AG04449 (cell line): ENCODE data around the gene IL17REL.
"Not testable (repeated sequence)": the region's sequence is repeated elsewhere in the genome, so short reads cannot be mapped to it uniquely, and the experiment has no call there.

Experiments used
- CTCF ChIA-PET: fragments of 350-600 bp; formaldehyde crosslinking; extraction: SDS; loops from one replicate; lab custom pipeline; 2021; ENCODE audit warnings: antibody characterized with exemption; lab: Yijun Ruan, JAX
- POLR2A ChIA-PET: fragments of 400-600, 350-600 bp; formaldehyde crosslinking; extraction: SDS; loops from one replicate; lab custom pipeline; 2020; ENCODE audit warnings: antibody characterized with exemption, inconsistent platforms; lab: Yijun Ruan, JAX
- DNase-seq: peaks from one replicate; pipeline ENCODE4 v3.0.0-alpha.2; 2010; ENCODE audit warnings: low read depth, low spot score
- H3K4me3 ChIP-seq: 2 replicates; pipeline ENCODE4 v1.5.1; 2011; ENCODE audit warnings: low read depth, mild to moderate bottlenecking, control low read depth, low read length
- CTCF ChIP-seq: IDR thresholded peaks from one replicate; pipeline ENCODE4 v1.5.1; 2011; ENCODE audit warnings: mild to moderate bottlenecking, moderate library complexity, low read length, control low read depth, inconsistent platforms; ENCODE audit not compliant: insufficient read depth; ENCODE audit errors: missing control alignments

IL17REL gene

GRCh38 chr22:49983148-49984042 lies 29.2 kb downstream of the IL17REL start:
- ChIA-PET CTCF (interaction anchor here (0.7 to 4.8 kb wide), 5 partner anchors 10 to 53 kb away, joined by 3 to 35 read pairs (median 4); no protein-coding TSS in a partner anchor), POLR2A (no interaction called here)
- no peak for DNase-seq
- H3K4me3 ChIP-seq = no peak overlapping the region
- peak; percentile 46 for TF ChIP-seq CTCF

GRCh38 chr22:49981799-49982198 lies 30.8 kb downstream of the IL17REL start:
- CTCF ChIA-PET = interaction anchor here (1.4 to 4.8 kb wide), 3 partner anchors 12 to 52 kb away, joined by 3 to 35 read pairs (median 11); no protein-coding TSS in a partner anchor
- POLR2A ChIA-PET = interaction anchor here (1.2 kb wide), 1 partner anchor 11 kb away, joined by 3 read pairs; no protein-coding TSS in a partner anchor
- DNase-seq, H3K4me3 ChIP-seq: not testable (repeated sequence)

- no peak for DNase-seq
- ChIA-PET POLR2A (no interaction called here), CTCF (interaction anchor here (0.7 to 2.4 kb wide), 7 partner anchors 8 to 51 kb away, joined by 3 to 11 read pairs (median 4); no protein-coding TSS in a partner anchor)
- TF ChIP-seq CTCF = peak; percentile 54
- no peak overlapping the region for H3K4me3 ChIP-seq
Observed at GRCh38 chr22:49979587-49980264, 32.8 kb downstream of the IL17REL start.

- no peak for TF ChIP-seq CTCF
- no peak for DNase-seq
- H3K4me3 ChIP-seq = no peak overlapping the region
- ChIA-PET POLR2A (no interaction called here), CTCF (interaction anchor here (1.7 to 1.9 kb wide), 2 partner anchors 8 to 16 kb away, joined by 5 to 7 read pairs; no protein-coding TSS in a partner anchor)
Observed at GRCh38 chr22:49977578-49977977, 35.0 kb downstream of the IL17REL start.

- TF ChIP-seq CTCF = no peak
- no peak overlapping the region for H3K4me3 ChIP-seq
- CTCF ChIA-PET = interaction anchor here (0.6 to 1.9 kb wide), 3 partner anchors 9 to 88 kb away, joined by 3 to 7 read pairs (median 5); no protein-coding TSS in a partner anchor
- DNase-seq = no peak
- POLR2A ChIA-PET = no interaction called here
Observed at GRCh38 chr22:49976439-49977175, 36.0 kb downstream of the IL17REL start.
